GM12878 (cell line): ENCODE results near the gene DQX1. TPM values are rescaled to one million over a fixed set of nuclear protein-coding genes. Genes with fewer than 3 reads are reported as not detected.
A peak's percentile ranks its signal among the peaks of the same experiment; 100 is the strongest.

ENCODE experiments used
- ATF2 ChIP-seq: IDR thresholded peaks from 2 replicates; pipeline ENCODE4 v1.6.1; 2012; ENCODE audit warnings: low read length, inconsistent platforms
- BCL11A ChIP-seq: IDR thresholded peaks from 2 replicates; pipeline ENCODE4 v1.6.1; 2011; ENCODE audit warnings: low read depth, low read length
- BCL3 ChIP-seq: IDR thresholded peaks from 2 replicates; pipeline ENCODE4 v1.6.1; 2011; ENCODE audit warnings: borderline replicate concordance, low read depth, mild to moderate bottlenecking, moderate library complexity, low read length; ENCODE audit not compliant: insufficient read depth, poor library complexity, severe bottlenecking
- BCLAF1 ChIP-seq: fragments of 450-650 bp; IDR thresholded peaks from 2 replicates; pipeline ENCODE4 v1.6.1; 2017; ENCODE audit warnings: antibody characterized with exemption, mild to moderate bottlenecking, moderate library complexity
- CTCF ChIP-seq, 3 experiments: IDR thresholded peaks in 2 of 3; conservative IDR thresholded peaks in 1 of 3; 2 replicates each; pipeline ENCODE4 v1.5.1; 2011; ENCODE audit warnings: low read depth in 3 of 3, low read length in 3 of 3, mild to moderate bottlenecking in 3 of 3, control low read depth in 2 of 3, moderate library complexity in 2 of 3, inconsistent platforms in 1 of 3, mixed read lengths in 1 of 3; ENCODE audit not compliant: control insufficient read depth in 2 of 3, insufficient read depth in 1 of 3; ENCODE audit errors: extremely low read depth in 1 of 3
- EGR1 ChIP-seq, 2 experiments: IDR thresholded peaks; 1 replicate in 1 of 2; 2 replicates in 1 of 2; pipeline ENCODE4 v1.6.1; 2011 to 2012; ENCODE audit warnings: low read depth in 2 of 2, low read length in 2 of 2, borderline replicate concordance in 1 of 2, mild to moderate bottlenecking in 1 of 2, moderate library complexity in 1 of 2
- FOXK2 ChIP-seq: fragments of 450-650 bp; IDR thresholded peaks from 2 replicates; pipeline ENCODE4 v1.6.1; 2017; ENCODE audit warnings: mild to moderate bottlenecking, moderate library complexity
- IRF4 ChIP-seq: IDR thresholded peaks from 2 replicates; pipeline ENCODE4 v1.6.1; 2011; ENCODE audit warnings: low read depth, low read length
- NFYA ChIP-seq: IDR thresholded peaks from 2 replicates; pipeline ENCODE4 v1.6.1; 2011; ENCODE audit warnings: low read depth, mild to moderate bottlenecking, low read length, improper control_type of control experiment, borderline replicate concordance
- RFX5 ChIP-seq: IDR thresholded peaks from 2 replicates; pipeline ENCODE4 v1.6.1; 2011; ENCODE audit warnings: low read depth, low read length, improper control_type of control experiment
- SREBF1 ChIP-seq: IDR thresholded peaks from 2 replicates; pipeline ENCODE4 v1.6.1; 2012; ENCODE audit warnings: mild to moderate bottlenecking, low read length
- SUPT20H ChIP-seq: IDR thresholded peaks from 2 replicates; pipeline ENCODE4 v1.6.1; 2011; ENCODE audit warnings: low read depth, mild to moderate bottlenecking, low read length, moderate library complexity, borderline replicate concordance; ENCODE audit not compliant: control insufficient read depth
- TARDBP ChIP-seq: IDR thresholded peaks from 2 replicates; pipeline ENCODE4 v1.6.1; 2016; ENCODE audit warnings: borderline replicate concordance
- USF2 ChIP-seq: IDR thresholded peaks from 2 replicates; pipeline ENCODE4 v1.6.1; 2011; ENCODE audit warnings: low read depth, low read length, improper control_type of control experiment, borderline replicate concordance
- YBX1 ChIP-seq: fragments of 450-650 bp; IDR thresholded peaks from 2 replicates; pipeline ENCODE4 v1.6.1; 2016; ENCODE audit warnings: antibody characterized with exemption
- ZNF274 ChIP-seq: IDR thresholded peaks from one replicate; pipeline ENCODE4 v1.8.0; 2011; ENCODE audit not compliant: insufficient read length, insufficient read depth
- polyA plus RNA-seq, 11 experiments: library from polyadenylated mRNA; depleted of rRNA in 4 of 11; unstranded in 6 of 11; stranded (reverse) in 5 of 11; fragments of >200 nt; fragmentation: Nextera tagmentation in 4 of 11; fragmentation: Illumina TruSeq in 1 of 11; extraction: Ambion mirVana in 4 of 11; extraction: Trizol in 1 of 11; gene quantifications; 1 replicate in 1 of 11; 2 replicates in 10 of 11; pipeline versions ENCODE4 v1.2.1 to v1.2.3, GENCODE V29; 2011 to 2016; ENCODE audit warnings: inconsistent platforms in 2 of 11, missing spikeins in 2 of 11, low read depth in 1 of 11
- total RNA-seq, 4 experiments: library from RNA; depleted of rRNA in 3 of 4; stranded (reverse); fragments of >200 nt in 3 of 4; fragmentation: Illumina TruSeq in 1 of 4; extraction: Trizol in 1 of 4; gene quantifications; 2 replicates each; pipeline versions ENCODE4 v1.2.1 to v1.2.3, GENCODE V29; 2013 to 2021

DQX1 gene
- total and polyA plus RNA-seq, 10 of the 15 experiments (the other 5 are each of a cell fraction or from before 2014, with no cell fraction given) = 0.34 to 2.1 (median 0.86) TPM

GRCh38 chr2:74530239-74531187 is 4.5 kb upstream of the DQX1 start (continued):
- TF ChIP-seq SREBF1 = no peak
- TF ChIP-seq TARDBP = no peak; the same call in 1 of the 2 replicates
- TF ChIP-seq BCL11A = no peak
- TF ChIP-seq IRF4 = 0 out of 2 replicates have a peak, but pooled peaks have one; percentile 23
- no peak for TF ChIP-seq BCLAF1
- no peak for TF ChIP-seq ATF2
- TF ChIP-seq SUPT20H = no peak
- no peak for TF ChIP-seq NFYA
- TF ChIP-seq USF2 = no peak
- TF ChIP-seq RFX5 = 0 out of 2 replicates have a peak, but pooled peaks have one; percentile 29
- no peak for TF ChIP-seq BCL3
- TF ChIP-seq EGR1 (IDR thresholded peaks at IDR 0.05; ENCODE audit: borderline replicate concordance in 1 of 2, low read depth in 2 of 2, low read length in 2 of 2) = no peak
- TF ChIP-seq YBX1 = no peak
- no peak for TF ChIP-seq CTCF (IDR thresholded peaks at IDR 0.05 in 2 of 3, conservative IDR thresholded peaks at IDR 0.05 in 1 of 3; ENCODE audit: control insufficient read depth in 2 of 3, extremely low read depth in 1 of 3, insufficient read depth in 1 of 3, low read depth in 3 of 3, low read length in 3 of 3)
- TF ChIP-seq FOXK2 = no peak
- no peak for TF ChIP-seq ZNF274
